HG03175 (cell line): ENCODE measurements around the gene AP3M1.

Experiments
- ATAC-seq: cut with Tn5 transposase; IDR thresholded peaks from one replicate; pipeline ENCODE4 v1.9.1; 2021; ENCODE audit warnings: mild to moderate bottlenecking, moderate library complexity; ENCODE audit not compliant: unreplicated experiment

Gene AP3M1

GRCh38 chr10:74081192-74081803 lies 69.3 kb downstream of the AP3M1 start:
- ATAC-seq = no peak

GRCh38 chr10:74079936-74080590 lies 70.6 kb downstream of the AP3M1 start:
- no peak for ATAC-seq

- ATAC-seq = no peak
Measured at GRCh38 chr10:74079028-74079935, 71.3 kb downstream of the AP3M1 start.

- ATAC-seq = peak; percentile 78
Measured at GRCh38 chr10:74078037-74078436, 72.6 kb downstream of the AP3M1 start.

- ATAC-seq = no peak
Measured at GRCh38 chr10:74077416-74077815, 73.2 kb downstream of the AP3M1 start.

- ATAC-seq = no peak
Measured at GRCh38 chr10:74076961-74077360, 73.7 kb downstream of the AP3M1 start.

- no peak for ATAC-seq
Measured at GRCh38 chr10:74075906-74076305, 74.7 kb downstream of the AP3M1 start.

GRCh38 chr10:74072503-74072902 lies 78.1 kb downstream of the AP3M1 start:
- ATAC-seq = no peak

- ATAC-seq = no peak
Measured at GRCh38 chr10:74071157-74071556, 79.5 kb downstream of the AP3M1 start.
